HG03045 (cell line): ENCODE measurements around the gene TMEM14A.

Experiments used
- ATAC-seq: cut with Tn5 transposase; IDR thresholded peaks from one replicate; pipeline ENCODE4 v1.9.1; 2021; ENCODE audit warnings: mild to moderate bottlenecking, moderate library complexity; ENCODE audit not compliant: unreplicated experiment

The TMEM14A gene, protein sequence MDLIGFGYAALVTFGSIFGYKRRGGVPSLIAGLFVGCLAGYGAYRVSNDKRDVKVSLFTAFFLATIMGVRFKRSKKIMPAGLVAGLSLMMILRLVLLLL

DNA sequence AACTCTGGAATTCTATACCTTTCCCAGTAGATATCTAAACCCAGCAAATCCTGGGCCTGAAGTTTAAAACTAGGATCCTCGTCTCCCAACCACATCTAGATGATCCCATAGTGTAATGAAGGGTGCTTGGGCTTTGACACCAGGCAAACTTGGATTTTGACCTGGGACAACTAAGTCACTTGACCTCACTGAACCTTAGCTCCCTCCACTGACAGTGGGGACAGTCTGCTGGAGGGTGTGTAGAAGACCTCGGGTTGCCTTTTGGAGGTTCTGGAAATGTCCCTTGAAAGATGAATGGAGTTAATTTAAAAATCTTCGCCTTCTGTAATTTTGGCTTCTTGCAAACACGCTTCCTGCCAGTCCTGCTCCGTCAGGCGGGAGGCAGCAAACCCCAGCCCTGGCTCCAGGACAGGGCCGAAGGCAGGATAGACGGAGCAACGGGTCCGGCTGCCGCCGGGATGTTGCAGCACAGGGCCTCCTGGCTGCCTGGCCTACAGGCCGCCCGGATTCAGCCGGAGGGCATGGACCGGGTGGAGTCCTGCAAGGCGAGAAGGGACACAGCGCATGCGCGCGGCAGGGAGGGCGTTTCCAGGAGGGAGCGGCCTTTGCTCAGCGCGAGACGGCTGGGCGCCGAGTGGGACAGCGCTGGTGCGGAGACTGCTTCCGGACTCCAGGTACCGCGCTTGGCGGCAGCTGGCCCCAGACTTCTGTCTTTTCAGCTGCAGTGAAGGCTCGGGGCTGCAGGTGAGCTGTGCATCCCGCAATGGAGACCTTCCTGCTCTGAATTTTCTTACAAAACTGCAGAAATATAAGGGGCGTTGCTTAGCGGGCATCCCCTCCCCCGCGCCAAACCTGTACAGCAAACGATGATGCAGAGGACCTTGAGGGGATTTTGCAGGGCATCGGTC, at the start of gene TMEM14A:
Gene TMEM14A (plus strand): TSS at position 612 of the 908 bp plus-strand sequence. CDS start 5,990 bp downstream, outside the sequence.
- peak; percentile 98 for ATAC-seq

DNA sequence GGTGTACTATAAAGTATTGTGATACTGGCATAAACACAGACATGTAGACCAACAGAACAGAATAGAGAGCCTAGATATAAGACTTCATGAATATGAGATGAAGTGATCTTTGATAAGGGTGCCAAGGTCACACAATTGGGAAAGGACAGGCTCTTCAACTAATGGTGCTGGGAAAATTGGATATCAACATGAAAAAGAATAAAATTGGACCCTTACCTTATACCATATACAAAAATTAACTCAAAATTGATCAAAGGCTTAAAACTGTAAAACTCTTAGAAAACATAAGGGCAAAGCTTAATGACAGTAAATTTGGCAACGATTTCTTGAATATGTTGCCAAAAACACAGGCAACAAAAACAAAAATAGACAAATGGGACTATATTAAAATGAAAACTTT, 49.3 kb upstream of the TMEM14A start:
- ATAC-seq = no peak

DNA sequence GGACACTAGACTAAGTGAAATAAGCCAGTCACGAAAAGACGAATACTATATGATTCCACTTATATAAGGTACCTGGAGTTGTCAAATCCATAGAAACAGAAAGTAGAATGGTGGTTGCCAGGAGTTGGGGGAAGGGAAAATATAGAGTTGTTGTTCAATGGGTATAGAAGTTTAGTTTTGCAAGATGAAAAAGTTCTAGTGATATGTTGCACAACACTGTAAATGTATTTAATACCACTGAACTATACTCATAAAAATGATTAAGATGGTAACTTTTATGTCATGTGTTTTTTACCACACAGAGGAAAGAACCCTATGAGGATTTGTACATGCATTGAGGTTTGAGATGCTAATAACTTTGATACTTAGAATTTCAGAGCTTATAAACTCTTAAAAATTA, 48.1 kb upstream of the TMEM14A start:
- ATAC-seq = no peak

DNA sequence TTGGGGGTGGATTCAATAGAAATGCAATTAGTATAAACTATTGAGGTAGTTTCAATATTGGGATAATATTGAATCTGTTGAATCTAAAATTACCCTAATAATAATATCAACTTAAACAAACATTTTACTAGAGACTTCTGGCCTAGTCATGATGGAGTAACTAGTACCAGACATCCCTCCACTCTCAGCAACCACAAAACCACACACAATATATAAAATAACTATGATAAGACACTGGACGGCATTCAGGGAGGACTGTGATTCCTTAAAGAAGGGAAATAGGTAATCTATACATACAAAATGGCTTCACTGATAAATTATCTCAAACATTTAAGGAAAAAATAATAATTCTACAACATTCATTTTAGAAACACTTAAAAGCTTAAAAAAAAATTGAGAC, 38.9 kb upstream of the TMEM14A start:
- no peak for ATAC-seq

DNA sequence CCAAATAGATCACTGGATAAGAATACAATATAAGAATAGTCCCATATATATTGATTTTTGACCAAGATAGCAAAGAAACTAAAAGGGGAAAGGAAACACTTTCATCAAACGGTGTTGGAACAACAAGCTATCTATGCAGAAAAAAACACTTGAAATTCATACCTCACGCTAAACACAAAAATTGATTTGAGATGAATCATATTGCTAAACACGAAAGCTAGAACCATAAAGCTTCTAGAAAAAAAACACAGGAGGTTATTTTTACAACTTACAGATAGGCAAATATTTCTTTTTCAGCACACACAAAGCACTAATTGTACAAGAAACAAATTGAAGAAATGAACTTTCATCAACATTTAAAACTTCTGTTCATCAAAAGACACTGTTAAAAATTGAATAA, 36.7 kb upstream of the TMEM14A start:
- no peak for ATAC-seq

DNA sequence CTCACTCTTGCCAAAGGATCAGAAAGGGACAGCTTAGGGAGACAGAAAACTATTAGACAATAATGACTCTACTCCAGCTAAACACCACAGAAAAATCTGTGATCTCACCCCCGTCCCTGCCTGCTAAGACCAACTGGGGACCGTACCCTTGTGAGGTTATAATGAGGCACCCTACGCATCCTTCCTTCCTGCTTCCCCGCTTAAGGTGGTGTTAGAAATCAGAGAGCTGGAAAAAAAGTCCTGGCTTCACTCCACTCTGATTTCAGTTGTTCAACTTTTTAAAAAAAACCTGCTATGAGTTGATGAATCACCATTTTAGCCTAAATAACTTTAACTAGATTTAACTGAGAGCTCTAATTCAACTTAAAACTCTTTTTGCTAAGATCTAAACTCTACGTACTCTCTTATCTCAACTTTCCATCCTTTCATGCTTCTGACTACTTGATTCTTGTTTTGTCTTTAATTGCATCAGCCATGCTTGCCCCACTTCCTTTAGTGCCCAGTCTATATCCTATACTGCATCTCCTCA, 35.8 kb upstream of the TMEM14A start:
- ATAC-seq = no peak

DNA sequence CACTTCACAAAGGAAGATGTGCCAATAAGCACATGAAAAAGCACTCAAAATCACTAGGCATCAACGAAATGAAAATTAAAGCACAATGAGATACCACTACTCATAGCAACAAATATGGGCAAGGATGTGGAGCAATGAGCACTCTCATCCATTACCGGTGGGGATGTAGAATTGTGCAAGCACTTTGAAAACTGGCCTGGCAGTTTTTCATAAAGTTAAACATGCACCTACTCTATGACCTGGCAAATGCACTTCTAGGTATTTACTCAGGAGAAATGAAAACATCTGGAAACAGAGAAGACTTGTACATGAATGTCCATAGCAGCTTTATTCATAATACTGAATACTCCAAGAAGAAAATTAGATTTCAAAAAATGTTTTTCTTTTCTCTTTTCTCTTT, 34.1 kb upstream of the TMEM14A start:
- ATAC-seq = no peak

DNA sequence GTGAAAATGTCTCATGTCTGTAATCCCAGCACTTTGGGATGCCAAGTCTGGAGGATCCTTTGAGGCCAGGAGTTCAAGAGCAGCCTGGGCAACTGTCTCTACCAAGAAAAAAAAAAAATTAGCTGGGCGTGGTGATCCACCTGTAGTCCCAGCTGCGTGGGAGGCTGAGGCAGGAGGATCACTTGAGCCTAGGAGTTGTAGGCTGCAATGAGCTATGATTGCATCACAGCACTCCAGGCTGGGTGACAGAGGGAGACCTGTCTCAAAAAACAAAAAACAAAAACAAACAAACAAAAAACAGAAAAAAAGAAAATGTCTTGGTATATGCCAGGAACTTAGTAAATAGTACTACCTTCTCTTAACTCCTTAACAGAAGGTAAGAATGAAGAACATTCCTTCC, 31.4 kb upstream of the TMEM14A start:
- no peak for ATAC-seq

DNA sequence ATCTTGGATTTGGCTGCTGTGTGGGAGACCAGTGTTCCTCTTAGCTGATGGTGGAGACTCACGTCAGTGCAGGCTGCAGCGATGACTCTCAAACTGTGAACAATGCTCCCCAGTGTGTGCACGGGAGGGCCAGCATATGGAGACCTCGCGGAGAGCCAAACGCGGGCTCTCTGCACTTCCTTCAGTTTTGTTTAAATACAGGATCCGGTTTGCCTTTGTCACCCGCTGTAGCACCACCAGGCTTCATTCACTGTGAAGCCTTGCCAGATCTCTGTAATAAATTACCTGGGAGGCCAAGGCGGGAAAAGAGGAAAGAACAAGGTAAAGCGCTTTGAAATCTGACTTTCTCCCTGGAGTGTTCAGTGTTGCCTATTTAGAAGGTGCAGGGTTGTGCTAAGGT, 30.7 kb upstream of the TMEM14A start:
- ATAC-seq = no peak

DNA sequence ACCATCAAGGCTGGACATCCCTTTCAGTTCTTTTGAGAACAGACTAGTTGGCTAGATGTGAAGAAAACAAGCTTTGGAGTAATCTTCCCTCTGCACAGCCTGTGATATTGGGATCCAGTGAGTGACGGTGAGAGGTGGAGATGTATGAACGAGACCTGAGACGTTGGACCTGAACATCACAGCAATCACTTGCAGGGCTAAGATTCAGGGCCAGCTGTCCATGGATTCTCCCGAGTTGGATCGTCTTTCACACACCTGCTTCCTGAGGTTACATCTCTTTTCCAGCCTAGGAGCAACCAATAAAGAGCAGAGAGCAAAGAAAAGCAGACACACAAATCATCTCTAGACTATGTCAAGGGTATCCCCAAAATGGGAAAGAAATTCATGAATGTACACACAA, 30.0 kb upstream of the TMEM14A start:
- no peak for ATAC-seq

DNA sequence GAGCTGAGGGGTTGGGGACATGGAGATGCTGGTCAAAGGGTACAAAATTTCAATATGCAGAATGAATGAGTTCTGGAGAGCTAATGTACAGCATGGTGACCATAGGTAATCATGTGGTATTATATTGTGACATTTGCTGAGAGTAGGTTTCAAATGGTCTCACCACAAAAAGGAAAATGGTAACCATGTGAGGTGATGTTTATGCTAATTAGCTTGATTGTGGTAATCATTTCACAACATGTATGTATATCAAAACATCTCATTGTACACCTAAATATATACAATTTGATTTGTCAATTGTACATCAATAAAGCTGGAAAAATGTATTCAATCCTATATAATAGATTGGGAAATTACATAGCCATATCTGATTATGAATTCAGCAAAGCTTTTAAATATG, 29.5 kb upstream of the TMEM14A start:
- no peak for ATAC-seq

DNA sequence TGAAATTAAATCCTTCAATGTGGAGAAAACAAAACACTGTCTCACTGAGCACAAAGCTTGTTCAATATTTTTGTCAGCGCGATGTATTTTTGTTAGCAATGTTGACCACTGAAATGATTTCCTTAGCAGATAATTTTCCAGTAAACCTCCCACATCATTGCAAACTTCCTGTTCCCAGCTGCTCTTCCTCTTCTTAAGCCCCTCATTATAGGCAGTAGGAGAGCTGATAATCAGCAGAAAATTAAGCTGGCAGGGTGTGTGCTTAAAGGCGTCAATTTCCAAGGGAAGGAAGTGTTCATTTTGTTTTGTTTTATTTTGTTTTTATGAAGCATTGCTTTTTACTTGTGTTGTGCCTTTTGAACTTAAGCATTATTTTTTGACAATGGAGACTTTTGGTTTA, 29.1 kb upstream of the TMEM14A start:
- no peak for ATAC-seq

DNA sequence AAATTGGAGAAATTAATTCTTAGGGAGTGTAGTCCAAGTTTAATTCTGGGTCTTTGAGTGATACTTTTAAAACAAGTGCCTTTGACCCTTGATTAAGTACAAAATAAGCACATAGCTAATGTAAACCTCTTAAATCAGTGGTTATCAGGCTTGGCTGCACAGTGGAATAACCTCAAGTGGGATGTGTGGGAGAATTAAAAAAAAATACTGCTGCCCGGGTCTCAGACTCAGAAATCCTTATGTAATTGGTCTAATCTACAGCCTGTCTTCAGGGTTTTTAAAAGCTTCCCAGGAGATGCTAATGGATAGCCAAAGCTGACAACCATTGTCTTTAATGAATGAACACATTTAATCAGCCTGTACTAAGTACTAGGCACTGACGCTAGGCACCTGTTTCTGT, 28.5 kb upstream of the TMEM14A start:
- no peak for ATAC-seq

DNA sequence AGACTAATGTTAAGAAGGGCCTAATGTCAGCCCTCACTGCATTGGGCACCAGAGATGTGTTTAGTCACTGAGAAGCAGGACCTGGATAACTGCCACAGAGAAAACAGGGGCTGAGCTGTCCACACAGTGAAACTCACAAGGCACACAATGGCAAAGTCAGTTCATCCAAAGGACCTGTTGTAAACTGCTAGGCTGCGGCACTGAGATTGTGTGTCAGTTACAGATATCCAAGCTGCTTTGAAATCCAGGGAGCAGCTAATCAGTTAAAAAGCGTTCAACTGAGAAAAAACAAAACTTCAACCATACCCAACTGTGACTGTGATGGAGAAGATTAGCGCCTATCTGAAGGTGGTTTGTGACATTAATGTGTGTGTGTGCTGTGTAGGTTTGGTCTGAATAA, 27.8 kb upstream of the TMEM14A start:
- no peak for ATAC-seq

DNA sequence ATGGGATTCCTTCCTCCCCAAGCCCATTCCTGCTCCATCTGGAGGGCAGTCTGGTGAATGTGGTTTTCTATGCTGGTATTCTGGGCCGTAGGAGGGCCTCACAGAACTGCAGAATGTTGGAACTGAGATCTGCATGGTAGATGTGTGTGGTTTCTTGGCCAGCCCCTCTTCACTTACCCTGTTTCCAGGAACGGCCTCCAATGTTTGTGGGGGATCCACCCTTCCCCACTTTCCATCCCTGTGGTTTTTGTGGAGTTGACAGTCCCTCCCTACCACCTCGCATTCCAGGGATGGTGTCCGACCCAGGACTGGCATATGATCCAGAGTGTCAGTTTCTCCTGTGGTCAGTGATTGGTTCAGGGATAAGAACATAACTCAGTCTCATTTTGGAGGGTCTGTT, 26.7 kb upstream of the TMEM14A start:
- no peak for ATAC-seq

DNA sequence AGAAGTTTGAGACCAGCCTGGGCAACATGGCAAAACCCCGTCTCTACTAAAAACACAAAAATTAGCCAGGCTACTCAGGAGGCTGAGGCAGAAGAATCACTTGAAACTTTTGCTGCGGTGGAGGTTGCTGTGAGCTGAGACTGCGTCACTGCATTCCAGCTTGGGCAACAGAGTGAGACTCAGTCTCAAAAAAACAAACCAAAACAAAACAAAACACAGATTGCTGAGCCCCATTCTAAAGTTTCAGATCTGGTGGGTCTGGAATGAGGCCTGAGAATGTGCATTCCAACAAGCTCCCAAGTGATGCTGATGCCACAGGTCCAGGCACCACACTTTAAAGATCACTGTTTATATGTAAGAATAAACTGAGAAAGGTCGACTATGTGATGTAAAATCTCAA, 24.9 kb upstream of the TMEM14A start:
- no peak for ATAC-seq

DNA sequence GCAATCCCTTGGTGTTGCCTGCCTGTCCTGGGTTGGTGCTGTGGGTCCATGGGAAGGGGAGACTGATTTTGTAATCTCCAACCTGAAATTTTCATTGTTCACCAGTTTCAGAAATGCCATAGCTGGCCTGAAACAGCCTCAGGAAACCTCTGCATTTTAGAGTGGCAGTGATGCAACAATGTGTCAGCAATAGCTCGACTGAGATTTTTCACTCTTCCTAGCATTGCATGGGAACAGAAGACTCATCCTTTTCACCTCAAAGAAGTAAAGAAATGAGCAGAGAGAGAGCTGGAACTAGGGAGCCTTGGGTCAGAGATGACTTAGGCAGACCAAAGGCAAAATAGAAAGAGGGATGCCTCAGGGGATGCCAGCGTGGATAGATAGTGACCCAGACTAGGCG, 23.7 kb upstream of the TMEM14A start:
- no peak for ATAC-seq

DNA sequence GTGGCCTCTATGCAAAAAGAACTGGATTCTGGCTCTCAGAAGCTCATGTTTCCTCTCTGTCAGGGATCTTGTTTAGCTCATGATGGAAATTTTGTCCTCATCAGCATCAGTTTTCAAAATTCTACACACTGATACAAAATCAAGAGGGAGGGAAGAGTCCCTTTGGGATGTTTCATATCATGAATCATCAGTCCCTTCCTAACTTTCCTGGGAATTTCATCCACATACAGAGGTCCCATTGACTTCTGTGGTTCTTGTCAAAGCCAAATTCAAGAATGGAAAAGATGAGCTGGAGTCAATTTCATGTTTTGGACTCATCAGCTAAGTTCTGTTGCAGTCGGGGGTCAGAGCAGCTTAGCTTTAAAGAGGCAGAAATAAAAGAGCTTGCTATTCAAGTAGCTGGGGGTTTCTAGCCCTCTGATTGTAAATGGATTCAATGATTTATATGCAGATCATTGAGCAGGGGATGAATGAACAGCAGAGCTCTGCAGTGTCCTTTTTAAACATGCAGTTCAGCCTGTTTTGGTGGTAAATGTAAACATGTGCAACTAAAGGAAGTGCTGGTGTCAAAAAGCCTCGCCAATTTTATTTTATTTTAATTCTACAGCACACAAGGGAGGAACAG, 21.3 kb upstream of the TMEM14A start:
- no peak for ATAC-seq

DNA sequence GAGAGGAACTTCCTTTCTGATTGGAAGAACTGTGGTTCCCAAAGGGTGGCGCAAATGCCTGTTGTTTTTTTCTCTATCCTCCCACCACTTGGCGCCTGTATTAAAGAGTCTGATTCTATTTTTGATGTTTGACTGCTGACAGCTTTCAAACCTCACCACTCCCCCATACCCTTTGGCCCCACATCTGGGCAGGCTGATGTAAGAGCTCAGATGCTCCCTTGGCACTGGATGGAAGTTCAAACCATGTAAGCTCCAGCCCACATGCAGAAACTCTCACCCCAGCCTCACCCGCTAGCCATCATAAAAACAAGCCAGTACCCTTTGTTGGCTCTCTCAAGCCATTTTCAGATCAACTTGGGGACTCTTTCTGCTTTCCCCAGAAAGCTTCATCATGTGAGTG, 20.0 kb upstream of the TMEM14A start:
- no peak for ATAC-seq

DNA sequence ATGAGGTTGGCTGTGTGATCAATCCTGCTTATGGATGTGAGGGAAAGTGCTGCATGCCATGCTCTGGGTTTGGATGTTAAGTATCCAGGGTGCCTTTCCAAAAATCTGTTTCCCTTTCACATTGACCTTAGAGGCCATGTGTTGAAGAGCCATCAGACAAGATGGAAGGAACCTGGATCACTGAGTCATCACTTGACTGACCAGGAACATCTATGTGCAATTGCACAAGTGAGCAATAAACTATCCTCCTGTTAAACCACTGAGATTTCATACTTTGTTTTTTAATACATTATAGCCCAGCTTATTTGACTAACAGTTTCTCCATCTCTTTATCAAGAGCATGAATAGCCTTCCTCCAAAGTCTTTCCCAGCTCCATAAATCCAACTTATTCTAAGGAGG, 17.8 kb upstream of the TMEM14A start:
- ATAC-seq = no peak

DNA sequence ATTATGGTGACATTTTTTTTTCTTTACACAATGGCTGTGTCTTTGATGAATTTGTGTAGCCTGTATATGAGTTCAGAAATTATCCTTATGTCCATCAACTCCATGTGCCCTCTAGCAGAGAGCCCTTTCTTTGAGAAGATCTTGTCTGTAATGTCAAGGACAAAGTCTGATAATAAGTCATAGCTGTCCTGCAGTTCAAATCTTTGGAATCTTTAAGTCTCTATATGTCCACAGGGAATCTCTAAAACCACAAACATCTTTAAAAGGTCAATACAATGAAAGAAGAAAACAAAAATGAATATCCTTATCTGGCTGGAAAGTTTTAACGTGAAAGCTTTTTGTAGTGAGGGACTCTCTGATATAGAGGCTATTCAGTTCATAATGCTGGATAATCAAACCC, 16.9 kb upstream of the TMEM14A start:
- no peak for ATAC-seq

DNA sequence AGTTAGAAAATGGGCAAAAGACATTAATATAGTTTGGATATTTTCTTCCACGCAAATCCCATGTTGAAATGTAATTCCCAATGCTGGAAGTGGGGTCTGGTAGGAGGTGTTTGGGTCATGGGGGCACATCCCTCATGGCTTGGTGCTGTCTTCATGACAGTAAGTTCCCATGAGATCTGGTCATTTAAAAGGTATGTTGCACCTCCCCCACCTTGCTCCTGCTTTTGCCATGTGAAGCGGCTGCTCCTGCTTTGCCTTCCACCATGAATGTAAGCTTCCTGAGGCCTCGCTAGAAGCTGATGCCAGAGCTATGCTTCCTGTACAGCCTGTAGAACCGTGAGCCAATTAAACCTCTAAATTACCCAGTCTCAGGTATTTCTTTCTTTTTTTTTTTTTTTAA, 16.3 kb upstream of the TMEM14A start:
- no peak for ATAC-seq
